Liver (tissue), 3 donors: ENCODE measurements around the gene PIP4K2A.
"Not testable (repeated sequence)": the region's sequence is repeated elsewhere in the genome, so short reads cannot be mapped to it uniquely, and the experiment has no call there.

Experiments used
- HNF4A ChIP-seq, 2 donors: conservative IDR thresholded peaks; 2 replicates each; pipeline ENCODE4 v1.6.1; 2016; ENCODE audit warnings: antibody characterized with exemption in 2 of 2, mild to moderate bottlenecking in 2 of 2
- JUND ChIP-seq, 2 donors: IDR thresholded peaks; 2 replicates each; pipeline ENCODE4 v1.6.1; 2016; ENCODE audit warnings: antibody characterized with exemption in 2 of 2
- RAD21 ChIP-seq, 2 donors: IDR thresholded peaks; 2 replicates each; pipeline ENCODE4 v1.6.1; 2016; ENCODE audit warnings: antibody characterized with exemption in 2 of 2, mild to moderate bottlenecking in 2 of 2
- TAF1 ChIP-seq: conservative IDR thresholded peaks from 2 replicates; pipeline ENCODE4 v1.6.1; 2016; ENCODE audit warnings: antibody characterized with exemption, mild to moderate bottlenecking
- YY1 ChIP-seq: IDR thresholded peaks from 2 replicates; pipeline ENCODE4 v1.6.1; 2016; ENCODE audit warnings: antibody characterized with exemption, mild to moderate bottlenecking
- TF ChIP-seq, protein P1 (sequence below): fragments of 150-350 bp; IDR thresholded peaks from 2 replicates; pipeline ENCODE4 v1.5.1; 2017; ENCODE audit warnings: improper control_type of control experiment, low read depth, low read length; ENCODE audit not compliant: missing input control
- donor health status: healthy.
- donor health status: healthy.

DNA sequence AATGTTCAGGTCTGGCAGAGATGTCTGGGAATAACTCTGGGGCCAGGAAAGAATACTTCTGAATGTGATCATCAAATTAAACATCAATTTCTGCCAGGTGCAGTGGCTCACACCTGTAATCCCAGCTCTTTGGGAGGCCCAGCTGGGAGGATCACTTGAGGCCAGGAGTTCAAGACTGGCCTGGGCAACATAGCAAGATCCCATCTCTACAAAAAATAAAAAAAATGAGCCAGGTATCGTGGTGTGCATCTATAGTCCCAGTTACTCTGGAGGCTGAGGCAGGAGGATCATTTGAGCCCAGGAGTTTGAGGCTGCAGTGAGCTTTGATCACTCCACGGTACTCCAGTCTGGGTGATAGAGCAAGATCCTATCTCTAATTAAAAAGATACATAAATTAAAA is 214.4 kb downstream of the PIP4K2A start:
- TF ChIP-seq TAF1; RAD21 (IDR thresholded peaks at IDR 0.05); HNF4A (conservative IDR thresholded peaks at IDR 0.05); JUND (IDR thresholded peaks at IDR 0.05); YY1: not testable (repeated sequence)
- TF ChIP-seq, protein P1, sequence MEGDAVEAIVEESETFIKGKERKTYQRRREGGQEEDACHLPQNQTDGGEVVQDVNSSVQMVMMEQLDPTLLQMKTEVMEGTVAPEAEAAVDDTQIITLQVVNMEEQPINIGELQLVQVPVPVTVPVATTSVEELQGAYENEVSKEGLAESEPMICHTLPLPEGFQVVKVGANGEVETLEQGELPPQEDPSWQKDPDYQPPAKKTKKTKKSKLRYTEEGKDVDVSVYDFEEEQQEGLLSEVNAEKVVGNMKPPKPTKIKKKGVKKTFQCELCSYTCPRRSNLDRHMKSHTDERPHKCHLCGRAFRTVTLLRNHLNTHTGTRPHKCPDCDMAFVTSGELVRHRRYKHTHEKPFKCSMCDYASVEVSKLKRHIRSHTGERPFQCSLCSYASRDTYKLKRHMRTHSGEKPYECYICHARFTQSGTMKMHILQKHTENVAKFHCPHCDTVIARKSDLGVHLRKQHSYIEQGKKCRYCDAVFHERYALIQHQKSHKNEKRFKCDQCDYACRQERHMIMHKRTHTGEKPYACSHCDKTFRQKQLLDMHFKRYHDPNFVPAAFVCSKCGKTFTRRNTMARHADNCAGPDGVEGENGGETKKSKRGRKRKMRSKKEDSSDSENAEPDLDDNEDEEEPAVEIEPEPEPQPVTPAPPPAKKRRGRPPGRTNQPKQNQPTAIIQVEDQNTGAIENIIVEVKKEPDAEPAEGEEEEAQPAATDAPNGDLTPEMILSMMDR: not testable (repeated sequence)
